Erythroblast (primary cell): Measurements from ENCODE around the gene KLHDC3.

ENCODE experiments used
- DNase-seq, 2 experiments: peaks; one replicate each; lab custom pipeline; 2025; lab: John Stamatoyannopoulos, UW
- GATA1 ChIP-seq: IDR thresholded peaks from 2 replicates; pipeline ENCODE4 v1.6.1; 2011; ENCODE audit warnings: low read depth, mild to moderate bottlenecking, control low read depth, low read length, moderate library complexity
- POLR2A ChIP-seq: IDR thresholded peaks from 2 replicates; pipeline ENCODE4 v1.6.1; 2011; ENCODE audit warnings: mild to moderate bottlenecking, low read length

The KLHDC3 gene

GRCh38 chr6:43013843-43014433 is at the start of gene KLHDC3, which contains the start of gene MEA1:
KLHDC3 (plus strand) TSS chr6:43014249; CDS start chr6:43017193, 2,944 bp downstream.
MEA1 (minus strand) TSS chr6:43013946; CDS start chr6:43013813, 133 bp downstream.
- DNase-seq = peak; percentile 99 to 100
- TF ChIP-seq POLR2A = peak; percentile 74
- no peak for TF ChIP-seq GATA1

- no peak for DNase-seq
- TF ChIP-seq GATA1 = no peak
- no peak for TF ChIP-seq POLR2A
These were observed 47.5 kb upstream of the KLHDC3 start for GRCh38 chr6:42966571-42966970.

- DNase-seq = no peak
- TF ChIP-seq GATA1 (no peak), POLR2A (no peak)
These were observed 46.8 kb upstream of the KLHDC3 start for GRCh38 chr6:42967228-42967627.

GRCh38 chr6:42968126-42968701 is 45.8 kb upstream of the KLHDC3 start:
- no peak for DNase-seq
- no peak for TF ChIP-seq GATA1
- TF ChIP-seq POLR2A = no peak

GRCh38 chr6:42968783-42969182 is 45.3 kb upstream of the KLHDC3 start:
- DNase-seq = no peak

GRCh38 chr6:42969431-42969830 is 44.6 kb upstream of the KLHDC3 start:
- no peak for TF ChIP-seq POLR2A
- TF ChIP-seq GATA1 = no peak
- DNase-seq = peak in 1 of 2 experiments; percentile 35

More at GRCh38 chr6:42968783-42969182, 45.3 kb upstream of the KLHDC3 start:
- TF ChIP-seq GATA1 (no peak), POLR2A (no peak)

- DNase-seq = no peak
- TF ChIP-seq POLR2A (no peak), GATA1 (no peak)
These were observed 44.1 kb upstream of the KLHDC3 start for GRCh38 chr6:42969934-42970333.

- DNase-seq = peak; percentile 72 to 84
- TF ChIP-seq GATA1 (no peak), POLR2A (no peak)
These were observed 43.0 kb upstream of the KLHDC3 start for GRCh38 chr6:42970871-42971612.

GRCh38 chr6:42971746-42972327 is 42.2 kb upstream of the KLHDC3 start:
- TF ChIP-seq POLR2A (no peak), GATA1 (no peak)

GRCh38 chr6:42973926-42974325 is 40.1 kb upstream of the KLHDC3 start:
- DNase-seq = no peak
- TF ChIP-seq POLR2A = no peak
- no peak for TF ChIP-seq GATA1

More at GRCh38 chr6:42971746-42972327, 42.2 kb upstream of the KLHDC3 start:
- DNase-seq = no peak

GRCh38 chr6:42974919-42975505 is 39.0 kb upstream of the KLHDC3 start:
- no peak for TF ChIP-seq GATA1
- peak; percentile 24 for TF ChIP-seq POLR2A
- DNase-seq = no peak

- peak; percentile 60 to 74 for DNase-seq
These were observed 35.6 kb upstream of the KLHDC3 start for GRCh38 chr6:42978487-42978838.

GRCh38 chr6:42978839-42979522 is 35.1 kb upstream of the KLHDC3 start, which contains the start of gene PEX6:
PEX6 (minus strand) TSS chr6:42979181; CDS start chr6:42979150, 31 bp downstream.
- TF ChIP-seq POLR2A (peak; percentile 88), GATA1 (no peak)
- peak; percentile 91 to 92 for DNase-seq

More at GRCh38 chr6:42978487-42978838, 35.6 kb upstream of the KLHDC3 start:
- no peak for TF ChIP-seq POLR2A
- no peak for TF ChIP-seq GATA1
